ENCODE measurements around the gene PIK3R5.
"Not testable (repeated sequence)": the region's sequence is repeated elsewhere in the genome, so short reads cannot be mapped to it uniquely, and the experiment has no call there.

PIK3R5 gene, protein sequence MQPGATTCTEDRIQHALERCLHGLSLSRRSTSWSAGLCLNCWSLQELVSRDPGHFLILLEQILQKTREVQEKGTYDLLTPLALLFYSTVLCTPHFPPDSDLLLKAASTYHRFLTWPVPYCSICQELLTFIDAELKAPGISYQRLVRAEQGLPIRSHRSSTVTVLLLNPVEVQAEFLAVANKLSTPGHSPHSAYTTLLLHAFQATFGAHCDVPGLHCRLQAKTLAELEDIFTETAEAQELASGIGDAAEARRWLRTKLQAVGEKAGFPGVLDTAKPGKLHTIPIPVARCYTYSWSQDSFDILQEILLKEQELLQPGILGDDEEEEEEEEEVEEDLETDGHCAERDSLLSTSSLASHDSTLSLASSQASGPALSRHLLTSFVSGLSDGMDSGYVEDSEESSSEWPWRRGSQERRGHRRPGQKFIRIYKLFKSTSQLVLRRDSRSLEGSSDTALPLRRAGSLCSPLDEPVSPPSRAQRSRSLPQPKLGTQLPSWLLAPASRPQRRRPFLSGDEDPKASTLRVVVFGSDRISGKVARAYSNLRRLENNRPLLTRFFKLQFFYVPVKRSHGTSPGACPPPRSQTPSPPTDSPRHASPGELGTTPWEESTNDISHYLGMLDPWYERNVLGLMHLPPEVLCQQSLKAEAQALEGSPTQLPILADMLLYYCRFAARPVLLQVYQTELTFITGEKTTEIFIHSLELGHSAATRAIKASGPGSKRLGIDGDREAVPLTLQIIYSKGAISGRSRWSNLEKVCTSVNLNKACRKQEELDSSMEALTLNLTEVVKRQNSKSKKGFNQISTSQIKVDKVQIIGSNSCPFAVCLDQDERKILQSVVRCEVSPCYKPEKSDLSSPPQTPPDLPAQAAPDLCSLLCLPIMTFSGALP

GRCh38 chr17:8965394-8966168 lies at the start of gene PIK3R5:
Gene PIK3R5 (minus strand): TSS chr17:8965707. CDS start chr17:8911494, 54,213 bp downstream.
- no peak for DNase-seq

- no peak for DNase-seq
These were observed 45.5 kb upstream of the PIK3R5 start for GRCh38 chr17:9011001-9011400.

DNA sequence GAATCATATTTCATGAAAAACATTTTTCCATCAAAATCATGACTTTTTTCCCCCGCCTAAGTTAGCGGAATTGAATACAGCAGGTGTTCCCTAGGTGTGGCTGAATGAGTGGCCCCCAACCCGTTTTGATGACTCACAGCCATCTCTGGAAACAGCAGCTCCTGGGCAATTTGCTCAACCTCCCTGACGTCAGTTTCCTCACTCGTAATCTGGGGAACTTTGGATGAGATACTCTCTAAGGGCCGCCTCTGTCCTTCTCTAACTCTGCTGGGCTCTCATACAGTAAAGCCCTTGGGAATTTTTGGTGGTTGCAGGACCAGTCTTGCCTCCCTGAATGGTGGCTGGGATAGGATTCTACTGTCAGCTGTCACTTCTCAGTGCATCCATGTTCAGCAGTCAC lies 44.2 kb upstream of the PIK3R5 start:
- DNase-seq = no peak

GRCh38 chr17:9009096-9009495 lies 43.6 kb upstream of the PIK3R5 start:
- no peak for DNase-seq

GRCh38 chr17:9007052-9007714 lies 41.7 kb upstream of the PIK3R5 start:
- DNase-seq = no peak

DNA sequence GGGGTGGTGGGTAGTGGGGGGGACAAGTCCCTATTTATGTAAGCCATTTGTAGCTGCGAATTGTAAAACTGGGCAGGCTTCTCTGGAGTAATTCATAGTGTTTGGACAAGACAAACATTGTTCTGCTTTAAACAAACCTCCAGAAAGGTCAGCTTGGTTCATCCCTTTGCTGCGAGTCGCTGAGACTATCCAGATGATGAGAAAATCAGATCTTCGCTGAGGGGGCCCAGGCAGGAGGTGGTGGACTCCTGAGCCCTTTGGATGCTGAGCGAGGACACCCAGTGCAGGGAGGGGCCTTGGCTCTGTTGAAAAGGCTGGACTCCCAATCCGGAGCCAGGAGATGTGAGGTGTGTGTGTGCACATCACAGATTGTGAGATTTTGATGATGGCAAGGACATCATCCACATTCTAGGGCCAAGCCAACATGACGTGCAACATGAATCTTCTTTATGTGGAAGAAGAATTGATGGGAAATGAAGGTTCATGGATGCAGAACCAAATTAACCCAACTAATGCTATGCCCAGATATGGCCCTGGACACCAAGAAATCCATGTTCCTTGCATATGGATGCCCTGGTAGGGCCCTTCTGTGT lies 40.8 kb upstream of the PIK3R5 start:
- DNase-seq = no peak

- DNase-seq = no peak
These were observed 39.4 kb upstream of the PIK3R5 start for GRCh38 chr17:9004961-9005285.

- DNase-seq = no peak
These were observed 38.8 kb upstream of the PIK3R5 start for GRCh38 chr17:9004132-9004960.

DNA sequence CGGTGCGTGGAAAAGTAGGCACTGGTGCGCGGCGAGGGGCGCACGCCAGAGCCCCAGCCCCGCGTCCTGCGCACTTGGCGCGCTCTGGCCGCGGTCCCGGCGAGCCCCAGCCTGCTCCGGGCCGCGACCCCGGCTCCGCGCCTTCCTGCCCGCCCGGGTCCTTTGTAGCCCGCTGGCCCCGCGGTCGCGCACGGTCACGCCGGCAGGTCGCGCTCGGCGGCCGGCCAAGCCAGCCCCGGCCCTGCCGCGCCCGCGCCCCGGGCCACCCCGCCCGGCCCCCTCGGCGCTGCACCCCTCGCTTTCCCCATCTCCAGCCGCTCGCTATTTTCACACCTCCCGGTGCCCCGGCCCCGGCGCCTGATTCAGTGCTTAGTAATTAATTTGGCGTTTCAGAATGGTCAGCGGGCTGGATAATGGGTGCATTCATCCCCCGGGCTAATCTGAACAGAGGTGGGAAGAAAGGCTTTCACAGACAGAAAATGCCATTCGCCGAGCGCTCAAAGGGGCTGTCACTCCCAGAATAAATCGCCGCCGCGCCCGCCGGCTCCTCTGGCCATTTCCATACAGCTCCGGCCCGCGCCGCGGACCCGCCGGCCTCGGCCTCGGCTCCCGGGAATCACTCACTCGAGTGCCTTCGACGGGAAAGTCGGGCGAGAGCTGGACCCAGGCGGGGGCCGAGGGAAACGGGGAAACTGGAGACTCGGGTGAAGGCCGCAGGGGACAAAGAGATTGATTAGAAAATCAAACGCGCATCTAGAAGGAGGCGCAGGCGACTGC lies 38.0 kb upstream of the PIK3R5 start:
- DNase-seq = no peak

DNA sequence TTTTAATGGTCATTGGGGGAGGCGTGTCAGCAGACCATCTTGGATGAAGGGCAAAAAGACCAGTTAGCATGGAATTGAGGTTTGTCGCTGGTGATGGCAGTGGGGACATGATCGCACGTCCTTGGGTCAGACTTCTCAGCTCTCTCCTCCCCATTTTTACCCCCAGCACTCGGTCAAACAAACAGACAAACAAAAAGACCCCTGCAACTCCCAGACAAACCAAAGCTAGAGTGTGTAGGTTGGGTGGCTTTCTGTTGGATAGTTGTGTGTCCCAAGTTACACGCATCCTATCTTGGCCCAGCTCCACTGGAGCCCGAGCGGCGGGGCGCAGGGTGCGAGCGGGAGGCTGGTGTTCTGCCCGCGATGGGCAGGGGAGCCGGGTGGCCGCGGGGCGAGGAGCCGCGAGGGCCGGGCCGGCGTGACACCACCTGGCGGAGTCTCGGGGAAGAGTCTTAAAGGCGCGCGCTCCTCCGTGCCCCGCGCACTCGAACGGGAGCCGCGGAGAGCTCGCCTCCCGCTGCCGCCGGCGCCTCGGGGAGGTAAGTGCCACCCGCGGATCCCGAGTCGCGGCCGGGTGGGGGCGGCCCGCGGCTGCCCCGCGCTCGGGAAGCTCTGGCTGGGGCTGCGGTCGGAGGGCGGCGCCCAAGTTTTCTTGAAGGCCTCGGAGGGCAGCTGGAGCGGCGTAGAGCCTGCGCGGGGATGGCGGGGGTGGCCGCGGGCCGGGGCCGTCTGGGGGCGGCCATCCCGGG lies 37.3 kb upstream of the PIK3R5 start:
- DNase-seq = no peak

GRCh38 chr17:9002227-9002605 lies 36.7 kb upstream of the PIK3R5 start:
- DNase-seq = no peak

GRCh38 chr17:9001559-9001958 lies 36.1 kb upstream of the PIK3R5 start:
- no peak for DNase-seq

GRCh38 chr17:8997994-8998628 lies 32.6 kb upstream of the PIK3R5 start:
- no peak for DNase-seq

GRCh38 chr17:8995711-8996110 lies 30.2 kb upstream of the PIK3R5 start:
- no peak for DNase-seq

DNA sequence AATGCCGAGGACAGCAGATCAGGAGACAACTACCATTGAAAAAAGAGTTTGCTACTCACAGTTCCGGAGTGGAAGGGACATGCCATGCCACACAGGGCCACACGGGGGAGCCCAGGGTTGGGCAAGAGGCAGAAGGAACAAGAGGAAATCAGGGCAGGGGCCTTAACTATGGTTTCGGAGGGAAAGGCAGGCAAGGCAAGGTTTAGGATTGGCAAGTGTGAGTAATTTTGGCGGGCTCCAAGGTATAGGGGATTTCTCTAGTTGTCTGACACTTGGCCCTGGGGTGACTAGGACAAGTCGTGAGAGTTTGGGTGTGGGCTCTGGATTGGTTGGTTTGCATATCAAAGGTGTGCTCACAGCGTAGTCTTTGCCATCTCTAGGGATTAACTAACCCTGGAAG lies 28.8 kb upstream of the PIK3R5 start:
- DNase-seq = no peak

DNA sequence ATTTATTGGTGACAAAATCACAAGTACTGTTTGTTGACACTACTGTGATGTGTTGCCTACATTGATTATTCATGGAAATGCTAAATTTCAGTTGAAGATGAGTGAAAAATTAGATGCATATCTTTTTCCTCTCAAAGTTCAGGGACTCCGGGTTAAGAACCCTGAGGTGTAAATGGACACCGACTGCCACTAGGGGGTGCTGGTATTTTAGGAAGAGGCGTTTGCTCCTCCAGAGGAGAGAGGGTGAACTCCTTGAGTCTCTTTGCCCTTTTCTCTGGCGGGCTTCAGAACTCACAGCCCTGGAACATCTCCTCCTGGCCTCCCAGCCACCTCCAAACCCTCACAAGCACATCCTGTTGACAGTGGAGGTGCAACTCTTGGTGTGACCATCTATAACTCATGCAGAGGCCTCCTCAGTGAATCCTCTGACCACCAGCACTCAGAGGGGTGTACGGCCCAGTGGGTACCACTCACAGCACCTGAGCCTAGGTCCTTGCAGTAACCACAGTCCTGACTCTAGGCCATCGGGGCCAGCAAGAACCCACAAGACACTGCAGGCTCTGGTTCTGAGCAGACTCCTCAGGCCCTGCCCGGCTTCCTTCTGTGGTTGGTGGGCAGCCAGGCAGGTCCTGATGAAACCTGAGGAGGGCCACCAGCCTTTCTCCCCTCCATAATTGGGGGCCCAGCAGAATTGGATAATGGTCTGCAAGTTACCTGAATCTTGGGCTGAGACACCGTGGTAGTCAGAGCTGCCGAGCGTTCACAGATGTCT lies 26.2 kb upstream of the PIK3R5 start:
- DNase-seq = no peak

DNA sequence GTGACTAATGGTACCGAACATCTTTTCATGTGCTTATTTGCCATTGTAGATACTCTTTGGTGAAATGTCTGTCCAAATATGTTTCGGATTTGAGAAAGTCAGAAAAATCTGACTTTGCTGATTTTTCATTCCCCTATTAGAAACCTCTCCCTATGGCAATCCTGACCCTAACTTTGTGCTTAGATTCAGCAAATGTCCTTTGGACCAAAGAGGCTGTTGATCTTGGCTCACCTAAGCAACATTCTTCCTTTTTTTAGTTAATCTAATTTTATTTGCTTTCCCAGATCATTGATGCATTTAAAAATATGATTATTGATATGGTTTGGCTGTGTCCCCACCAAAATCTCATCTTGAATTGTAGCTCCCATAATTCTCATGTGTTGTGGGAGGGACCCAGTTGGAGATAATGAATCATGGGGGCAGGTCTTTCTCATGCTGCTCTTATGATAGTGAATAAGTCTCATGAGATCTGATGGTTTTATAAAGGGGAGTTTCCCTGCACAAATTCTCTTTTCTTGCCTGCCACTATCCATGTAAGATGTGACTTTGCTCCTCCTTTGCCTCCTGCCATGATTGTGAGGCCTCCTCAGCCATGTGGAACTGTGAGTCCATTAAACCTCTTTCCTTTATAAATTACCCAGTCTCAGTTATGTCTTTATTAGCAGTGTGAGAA lies 22.9 kb upstream of the PIK3R5 start:
- not testable (repeated sequence) for DNase-seq

- no peak for DNase-seq
These were observed 20.8 kb upstream of the PIK3R5 start for GRCh38 chr17:8986295-8986694.
